NCI-H146 (cell line): ENCODE results near the gene UPK2.
A peak's percentile ranks its signal among the peaks of the same experiment; 100 is the strongest.
"Not testable (repeated sequence)": the region's sequence is repeated elsewhere in the genome, so short reads cannot be mapped to it uniquely, and the experiment has no call there.

ENCODE experiments used
- DNase-seq: peaks from one replicate; lab custom pipeline; 2025; lab: John Stamatoyannopoulos, UW

Gene UPK2

GRCh38 chr11:118938491-118939403 is 17.4 kb upstream of the UPK2 start:
- no peak for DNase-seq

DNA sequence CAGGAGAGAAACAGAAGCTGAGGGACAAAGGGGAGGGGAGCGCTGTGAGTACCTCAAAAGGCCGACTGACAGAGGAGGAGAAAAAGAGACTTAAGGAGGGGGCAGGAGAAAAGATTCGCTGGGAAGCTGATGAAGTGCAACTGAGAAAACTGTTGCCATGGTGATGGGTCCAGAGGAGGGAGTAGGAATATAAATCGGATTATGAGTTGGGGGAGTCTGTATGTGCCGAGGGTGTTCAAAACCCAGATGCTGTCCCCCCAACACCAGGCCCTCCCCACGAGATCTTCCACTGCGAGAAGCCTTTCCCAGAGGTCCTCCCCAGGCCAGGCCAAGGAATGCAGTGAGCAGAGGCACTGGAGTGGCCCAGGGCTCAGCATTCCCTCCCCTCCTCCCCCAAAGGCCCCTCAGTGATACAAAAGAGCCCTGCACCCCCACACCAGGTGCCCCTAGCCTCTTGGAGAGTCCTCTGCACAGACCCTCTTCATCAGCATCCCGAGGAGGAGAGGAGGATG is 16.6 kb upstream of the UPK2 start:
- DNase-seq = no peak

- DNase-seq = no peak
Observed at GRCh38 chr11:118939953-118940598, 16.0 kb upstream of the UPK2 start.

DNA sequence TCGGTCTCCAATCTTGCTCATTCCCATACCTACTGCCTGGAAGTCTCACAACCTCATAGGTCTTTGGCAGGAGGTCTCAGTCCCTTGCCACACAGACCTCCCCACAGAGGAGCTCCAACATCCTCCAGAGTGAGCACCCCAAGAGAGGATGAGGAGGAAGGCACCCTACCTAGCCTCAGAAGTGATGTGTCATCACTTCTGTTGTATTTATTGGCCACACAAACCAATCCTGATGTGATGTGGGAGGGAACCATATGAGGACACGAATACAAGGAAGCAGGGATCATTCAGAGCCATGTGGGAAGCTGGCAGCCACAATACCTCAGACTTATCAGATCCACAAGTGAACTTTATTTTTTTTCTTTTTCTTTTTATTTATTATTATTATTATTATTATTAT is 9.0 kb upstream of the UPK2 start:
- DNase-seq = no peak

GRCh38 chr11:118948000-118948399 is 8.1 kb upstream of the UPK2 start:
- DNase-seq = no peak

DNA sequence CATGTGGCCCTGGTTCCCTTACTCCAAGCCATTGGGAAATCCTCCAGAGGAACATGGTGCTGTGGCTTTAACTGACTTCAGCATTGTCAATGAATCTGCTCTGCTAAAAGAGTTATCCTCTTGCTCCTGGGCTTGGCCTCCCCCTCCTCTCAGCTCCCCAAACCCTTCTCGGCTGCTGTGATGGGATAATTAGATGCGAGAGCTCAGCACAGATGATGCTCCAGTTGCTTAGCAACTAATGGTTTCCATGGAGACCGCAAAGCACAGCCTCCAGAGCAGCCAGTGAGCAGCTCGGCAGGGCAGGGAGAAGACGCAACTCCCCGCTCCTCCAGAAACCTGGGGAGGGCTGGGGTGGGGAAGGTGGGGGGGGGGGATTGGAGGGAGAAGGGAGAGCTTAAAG is 2.8 kb upstream of the UPK2 start:
- peak; percentile 79 for DNase-seq

- not testable (repeated sequence) for DNase-seq
Observed at GRCh38 chr11:118953976-118954375, 2.1 kb upstream of the UPK2 start.

GRCh38 chr11:118956847-118957469 is 860 bp downstream of the UPK2 start:
- no peak for DNase-seq

DNA sequence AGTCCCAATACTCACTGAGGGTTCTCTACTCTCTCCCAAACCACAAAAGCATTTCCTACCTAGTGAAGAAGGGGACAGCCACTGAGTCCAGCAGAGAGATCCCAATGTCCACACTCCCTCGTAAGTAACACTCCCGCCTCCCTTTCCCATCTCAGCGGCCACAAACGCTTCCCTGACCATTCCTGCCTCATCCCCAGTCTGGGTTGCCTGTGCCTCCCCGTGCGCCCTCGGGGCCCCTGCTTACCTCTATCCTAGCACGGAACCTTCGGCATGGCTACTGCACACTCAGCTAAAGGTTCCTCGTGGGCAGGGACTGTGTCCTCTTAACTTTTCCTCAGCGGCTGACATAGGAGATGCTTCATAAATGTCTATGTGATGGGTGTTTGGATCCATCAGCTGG is 1.5 kb downstream of the UPK2 start:
- no peak for DNase-seq

GRCh38 chr11:118957968-118958367 is 1.9 kb downstream of the UPK2 start:
- no peak for DNase-seq

DNA sequence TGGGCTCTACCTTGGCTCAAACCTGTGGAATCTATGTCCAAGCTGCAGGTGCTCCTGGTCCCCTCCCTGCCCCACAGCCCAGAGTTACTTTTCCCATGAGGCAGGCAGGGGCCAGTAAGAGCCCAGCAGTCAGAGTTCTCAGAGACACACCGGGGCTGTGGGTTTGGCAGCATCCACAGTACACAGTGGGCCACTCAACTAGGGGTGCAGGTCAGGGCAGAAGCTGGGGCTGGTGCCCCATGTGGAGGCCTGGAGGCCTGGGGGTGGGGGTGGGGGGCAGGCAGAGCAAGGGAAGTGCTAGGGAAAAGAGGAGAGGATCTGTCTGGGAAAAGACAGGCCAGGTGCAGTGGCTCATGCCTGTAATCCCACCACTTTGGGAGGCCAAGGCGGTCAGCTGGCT is 2.5 kb downstream of the UPK2 start:
- DNase-seq = no peak

GRCh38 chr11:118961189-118961588 is 5.1 kb downstream of the UPK2 start:
- DNase-seq = no peak

GRCh38 chr11:118961591-118961990 is 5.5 kb downstream of the UPK2 start:
- no peak for DNase-seq

GRCh38 chr11:118969508-118969907 is 13.4 kb downstream of the UPK2 start:
- DNase-seq = not testable (repeated sequence)

GRCh38 chr11:118971646-118972045 is 15.5 kb downstream of the UPK2 start, which contains the start of gene FOXR1:
FOXR1 (plus strand) TSS chr11:118971761; CDS start chr11:118971932, 171 bp downstream.
- DNase-seq = no peak

DNA sequence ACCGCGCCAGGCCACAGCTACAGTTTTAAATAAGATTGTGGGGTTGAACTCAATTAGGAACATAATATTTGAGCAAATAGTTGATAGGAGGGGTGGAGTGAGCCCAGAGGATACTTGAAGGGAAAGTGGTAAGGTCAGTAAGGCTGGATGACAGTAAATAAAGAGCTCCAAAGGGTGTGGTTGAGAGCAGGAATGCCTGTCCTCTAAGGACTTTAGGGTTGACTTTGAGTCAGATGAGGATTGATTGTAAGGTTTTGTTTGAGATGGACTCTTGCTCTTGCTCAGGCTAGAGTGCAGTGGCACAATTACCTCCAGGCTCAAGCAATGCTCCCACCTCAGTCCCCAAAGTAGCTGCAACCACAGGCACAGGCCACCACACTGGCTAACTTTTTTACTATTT is 17.9 kb downstream of the UPK2 start:
- DNase-seq = no peak

DNA sequence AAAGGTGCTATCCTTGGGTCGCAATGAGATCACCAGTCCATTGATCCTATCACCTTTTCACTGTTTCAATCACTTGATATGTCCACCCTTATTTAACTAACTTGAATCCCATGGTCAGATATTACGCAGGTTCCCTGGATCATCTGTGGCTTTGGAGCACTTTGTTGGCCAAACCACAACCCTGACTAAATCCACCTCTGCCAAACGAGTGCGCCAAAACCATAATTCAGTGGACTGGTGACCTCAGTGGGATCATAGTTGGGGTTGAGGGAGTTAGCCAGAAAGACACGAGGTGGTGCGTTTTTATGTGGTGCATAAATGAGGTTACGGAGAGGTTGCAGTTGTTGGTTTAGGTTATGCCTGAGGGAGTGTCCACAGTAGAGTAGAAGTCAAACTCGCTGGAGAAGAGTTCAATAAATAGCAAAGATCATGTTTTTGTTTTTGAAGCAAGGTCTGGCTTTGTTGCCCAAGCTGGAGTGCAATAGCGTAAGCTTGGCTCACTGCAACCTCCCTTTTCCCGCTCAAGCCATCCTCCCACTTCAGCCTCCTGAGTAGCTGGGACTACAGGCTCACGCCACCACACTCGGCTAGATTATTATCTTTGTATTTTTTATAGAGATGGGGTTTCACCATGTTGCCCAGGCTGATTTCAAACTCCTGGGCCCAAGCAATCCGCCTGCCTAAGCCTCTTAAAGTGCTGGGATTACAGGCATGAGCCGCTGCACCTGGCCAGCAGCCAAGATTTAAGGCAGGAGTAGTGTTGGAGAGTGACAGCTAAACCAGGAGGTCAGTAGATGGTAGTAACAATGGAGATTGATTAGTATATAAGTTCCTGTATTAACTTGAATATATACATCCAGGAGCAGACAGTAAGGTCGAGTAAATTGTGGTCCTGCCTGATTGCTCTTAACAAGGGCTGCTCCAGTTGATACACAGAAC is 19.9 kb downstream of the UPK2 start:
- no peak for DNase-seq

DNA sequence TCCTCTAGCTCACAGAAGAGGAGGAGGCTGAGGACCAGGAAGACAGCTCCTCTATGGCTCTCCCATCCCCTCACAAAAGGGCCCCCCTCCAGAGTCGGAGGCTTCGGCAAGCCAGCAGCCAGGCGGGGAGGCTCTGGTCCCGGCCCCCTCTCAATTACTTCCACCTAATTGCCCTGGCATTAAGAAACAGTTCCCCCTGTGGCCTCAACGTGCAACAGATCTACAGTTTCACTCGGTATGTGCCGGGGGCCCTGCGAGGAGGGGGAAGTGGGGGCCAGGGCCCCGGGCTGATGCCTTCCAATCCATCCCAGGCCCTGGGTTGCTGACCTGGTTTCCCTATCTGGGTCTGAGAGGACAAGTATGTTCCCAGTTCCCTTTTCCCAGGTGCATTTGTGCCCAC is 23.3 kb downstream of the UPK2 start:
- no peak for DNase-seq

DNA sequence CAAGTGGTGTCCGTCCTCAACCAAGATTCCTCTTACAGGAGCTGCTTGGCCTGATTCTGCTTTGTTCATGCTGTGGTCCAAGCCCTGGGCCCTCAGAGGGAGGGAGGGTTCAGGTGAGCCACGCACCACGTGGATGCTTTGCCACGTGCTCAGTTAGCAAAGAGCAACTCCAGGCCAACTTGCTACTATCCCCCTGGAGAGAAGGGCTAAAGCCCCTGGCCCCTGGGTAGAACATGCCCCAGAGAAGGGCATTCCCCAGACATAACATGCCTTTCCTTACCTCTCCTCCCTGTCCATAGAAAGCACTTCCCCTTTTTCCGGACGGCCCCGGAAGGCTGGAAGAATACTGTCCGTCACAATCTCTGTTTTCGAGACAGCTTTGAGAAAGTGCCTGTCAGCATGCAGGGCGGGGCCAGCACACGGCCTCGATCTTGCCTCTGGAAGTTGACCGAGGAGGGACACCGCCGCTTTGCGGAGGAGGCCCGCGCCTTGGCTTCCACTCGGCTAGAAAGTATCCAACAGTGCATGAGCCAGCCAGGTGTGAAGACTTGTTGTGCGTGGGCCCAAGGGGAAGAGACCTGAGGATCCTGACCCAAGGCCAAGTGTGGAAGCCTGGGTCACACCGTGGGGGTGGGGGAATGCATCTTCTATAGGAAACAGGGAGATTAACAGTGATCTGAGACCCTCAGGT is 24.2 kb downstream of the UPK2 start:
- no peak for DNase-seq

- not testable (repeated sequence) for DNase-seq
Observed at GRCh38 chr11:118984337-118984736, 28.2 kb downstream of the UPK2 start.

- no peak for DNase-seq
Observed at GRCh38 chr11:118984825-118985224, 28.7 kb downstream of the UPK2 start.
